ENCODE measurements around the gene CD58.
"Not testable (repeated sequence)": the region's sequence is repeated elsewhere in the genome, so short reads cannot be mapped to it uniquely, and the experiment has no call there.

CD58 gene

DNA sequence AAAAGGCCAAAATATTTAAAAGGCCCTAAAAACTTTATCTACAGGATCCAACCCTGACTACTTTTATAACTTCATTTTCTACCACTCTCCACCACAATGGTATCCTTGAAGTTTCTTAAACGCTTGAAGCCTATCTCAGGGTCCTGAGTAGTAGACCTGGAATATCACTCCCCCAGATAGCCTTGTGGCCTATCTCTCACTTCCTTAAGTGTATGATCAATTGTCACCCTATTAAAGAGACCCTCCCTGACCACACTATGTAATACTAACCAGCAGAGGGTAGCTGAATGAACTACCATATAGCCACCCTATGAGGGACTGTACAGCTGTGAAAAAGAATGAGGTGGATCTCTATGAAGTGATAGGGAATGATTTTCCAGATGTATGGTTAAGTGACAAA is 5.6 kb downstream of the CD58 start:
- Histone ChIP-seq H3K9me3 (replicated peaks in 1 of 11) (peaks cover 21 to 49% (median 43%) of the 10 kb centered on the region in 11 experiments), H3K9ac (no peak overlapping the region), H3K27ac (0 out of 22 replicates have a peak overlapping the region, but pooled peaks of 1 of the 11 experiments have one; percentile 4), H4K20me1 (peaks cover 16 to 92% (median 63%) of the 10 kb centered on the region in 11 experiments; a peak in 19 of 22 replicates), H3K4me1 (peaks cover 40 to 83% (median 60%) of the 10 kb centered on the region in 10 experiments), H3K27me3 (no peaks in the 10 kb centered on the region), H3K36me3 (peaks cover 15 to 86% (median 74%) of the 10 kb centered on the region in 11 experiments; a peak in 21 of 22 replicates), H3K4me3 (peak overlapping the region in 3 of 10 experiments; percentile 29 to 45 (median 30); a peak in 3 of 20 replicates), H3K4me2 (peak overlapping the region in 1 of 11 experiments; percentile 25; a peak in 3 of 22 replicates)
- TF ChIP-seq Cebpa-rat (IDR thresholded peaks at IDR 0.05): no peak

DNA sequence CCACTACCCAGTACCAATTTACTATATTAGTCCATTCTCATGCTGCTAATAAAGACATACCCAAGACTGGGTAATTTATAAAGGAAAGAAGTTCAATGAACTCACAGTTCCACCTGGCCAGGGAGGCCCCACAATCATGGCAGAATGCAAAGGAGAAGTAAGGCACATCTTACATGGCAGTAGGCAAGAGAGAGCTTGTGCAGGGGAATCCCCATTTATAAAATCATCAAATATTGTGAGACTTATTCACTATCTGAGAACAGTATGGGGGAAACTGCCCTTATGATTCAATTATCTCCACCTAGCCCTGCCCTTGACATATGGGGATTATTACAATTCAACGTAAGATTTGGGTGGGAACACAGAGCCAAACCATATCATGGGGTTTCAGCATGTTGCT is 6.4 kb downstream of the CD58 start:
- no peak overlapping the region for H3K27ac ChIP-seq
- H3K36me3 ChIP-seq: peaks cover 15 to 83% (median 71%) of the 10 kb centered on the region in 11 experiments; a peak in 21 of 22 replicates
- peaks cover 21 to 49% (median 43%) of the 10 kb centered on the region in 11 experiments for H3K9me3 ChIP-seq (replicated peaks in 1 of 11)
- no peak overlapping the region for H3K9ac ChIP-seq
- peaks cover 16 to 90% (median 63%) of the 10 kb centered on the region in 11 experiments; a peak in 19 of 22 replicates for H4K20me1 ChIP-seq
- peak overlapping the region in 4 of 11 experiments; percentile 3 to 30 (median 24); a peak in 3 of 22 replicates for H3K4me2 ChIP-seq
- peaks cover 45 to 89% (median 68%) of the 10 kb centered on the region in 10 experiments for H3K4me1 ChIP-seq
- H3K4me3 ChIP-seq: peak overlapping the region in 3 of 10 experiments; percentile 30 to 45 (median 33); a peak in 3 of 20 replicates
- no peaks in the 10 kb centered on the region for H3K27me3 ChIP-seq
- TF ChIP-seq Cebpa-rat (IDR thresholded peaks at IDR 0.05): no peak

DNA sequence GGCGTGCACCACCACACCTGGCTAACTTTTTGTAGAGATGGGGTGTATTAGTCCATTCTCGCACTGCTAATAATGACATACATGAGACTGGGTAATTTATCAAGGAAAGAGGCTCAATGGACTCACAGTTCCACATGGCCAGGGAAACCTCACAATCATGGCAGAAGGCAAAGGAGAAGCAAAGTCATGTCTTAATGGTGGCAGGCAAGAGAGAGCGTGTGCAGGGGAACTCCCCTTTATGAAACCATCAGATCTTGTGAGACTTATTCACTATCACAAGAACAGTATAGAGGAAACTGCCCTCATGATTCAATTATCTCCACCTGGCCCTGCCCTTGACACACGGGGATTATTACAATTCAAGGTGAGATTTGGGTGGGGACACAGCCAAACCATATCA is 8.4 kb downstream of the CD58 start:
- Histone ChIP-seq H3K36me3 (peaks cover 15 to 75% (median 61%) of the 10 kb centered on the region in 11 experiments; a peak in 21 of 22 replicates), H3K4me3 (peak overlapping the region in 1 of 10 experiments; percentile 45; a peak in 1 of 20 replicates), H4K20me1 (peaks cover 5 to 76% (median 49%) of the 10 kb centered on the region in 11 experiments; a peak in 19 of 22 replicates), H3K4me1 (peaks cover 45 to 89% (median 70%) of the 10 kb centered on the region in 10 experiments), H3K9me3 (replicated peaks in 1 of 11) (peaks cover 21 to 49% (median 43%) of the 10 kb centered on the region in 11 experiments), H3K4me2 (peak overlapping the region in 10 of 11 experiments; percentile 5 to 92 (median 69); a peak in 16 of 22 replicates), H3K27ac (peak overlapping the region in 5 of 11 experiments; percentile 13 to 76 (median 21); a peak in 7 of 22 replicates)
- H3K27me3 ChIP-seq, H3K9ac ChIP-seq: not testable (repeated sequence)

DNA sequence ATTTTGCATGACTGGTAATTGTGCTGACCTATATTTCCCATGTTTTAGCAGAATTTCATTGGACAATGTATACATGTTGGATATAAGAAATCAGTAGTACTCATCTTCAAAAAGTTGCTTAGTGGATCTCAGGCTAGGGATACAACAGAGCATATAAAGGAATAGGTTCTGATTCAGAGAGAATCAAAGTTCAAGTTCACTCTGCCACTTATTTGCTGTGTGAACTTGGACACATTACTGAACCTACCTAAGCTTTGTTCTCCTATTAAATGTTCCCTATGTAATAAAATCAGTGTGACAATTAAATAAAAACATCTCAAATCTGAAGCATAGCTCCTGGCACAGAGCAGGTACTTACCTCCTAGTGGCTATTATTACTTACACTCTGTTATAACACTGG is 9.3 kb downstream of the CD58 start:
- Histone ChIP-seq H4K20me1 (peaks cover 5 to 70% (median 46%) of the 10 kb centered on the region in 11 experiments; a peak in 19 of 22 replicates), H3K9me3 (replicated peaks in 1 of 11) (peaks cover 21 to 45% (median 42%) of the 10 kb centered on the region in 11 experiments), H3K9ac (no peak overlapping the region), H3K4me3 (no peak overlapping the region), H3K27me3 (no peaks in the 10 kb centered on the region), H3K36me3 (peaks cover 15 to 72% (median 59%) of the 10 kb centered on the region in 11 experiments; a peak in 21 of 22 replicates), H3K27ac (peak overlapping the region in 5 of 11 experiments; percentile 65 to 87 (median 83); a peak in 7 of 22 replicates), H3K4me2 (peak overlapping the region; percentile 16 to 94 (median 86); a peak in 16 of 22 replicates), H3K4me1 (peaks cover 52 to 90% (median 71%) of the 10 kb centered on the region in 10 experiments)
- TF ChIP-seq Cebpa-rat (IDR thresholded peaks at IDR 0.05): no peak

DNA sequence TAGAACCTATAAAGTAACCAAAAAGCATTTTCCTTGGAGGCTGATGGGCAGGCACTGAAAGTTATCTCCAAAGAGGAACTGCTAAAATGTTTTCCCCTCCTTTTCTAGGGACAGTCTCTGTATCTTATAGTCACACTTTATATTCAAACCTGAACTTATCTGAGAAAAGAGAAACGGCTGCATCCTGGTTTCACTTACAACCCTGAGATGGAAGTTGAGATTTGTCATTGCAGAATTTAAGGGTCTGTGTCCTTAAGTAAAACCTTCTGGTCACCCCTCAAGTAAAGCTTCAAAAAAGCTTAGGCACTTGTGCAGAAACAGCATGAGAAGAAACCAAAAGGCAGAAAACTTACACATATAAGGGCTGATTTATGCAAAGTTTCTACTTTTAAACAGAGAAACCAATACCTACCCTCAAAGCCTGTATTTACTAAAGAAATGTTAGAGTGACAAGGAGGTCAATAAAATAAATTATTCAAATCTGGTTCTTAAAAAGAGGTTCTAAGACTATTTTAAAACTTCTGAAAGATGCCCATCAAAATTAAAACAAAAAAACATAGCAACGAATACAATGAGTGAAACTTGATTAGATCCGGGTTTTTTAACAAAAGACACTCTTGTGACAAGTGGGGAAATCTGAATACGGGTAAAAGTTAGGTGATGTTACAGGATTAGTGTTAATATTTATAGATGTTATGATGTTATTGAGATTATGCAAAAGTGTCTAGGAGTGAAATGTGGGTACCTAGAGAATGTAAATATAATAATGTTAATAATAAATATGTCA is 9.9 kb downstream of the CD58 start:
- peak overlapping the region in 9 of 11 experiments; percentile 6 to 51 (median 35); a peak in 11 of 22 replicates for H3K9ac ChIP-seq
- peaks cover 21 to 39% (median 36%) of the 10 kb centered on the region in 11 experiments for H3K9me3 ChIP-seq (replicated peaks in 1 of 11)
- H3K4me2 ChIP-seq: peak overlapping the region; percentile 68 to 94 (median 86)
- H3K4me1 ChIP-seq: peaks cover 58 to 91% (median 74%) of the 10 kb centered on the region in 10 experiments
- TF ChIP-seq Cebpa-rat (IDR thresholded peaks at IDR 0.05): no peak
- peaks cover 15 to 65% (median 52%) of the 10 kb centered on the region in 11 experiments; a peak in 21 of 22 replicates for H3K36me3 ChIP-seq
- no peak overlapping the region; a peak in 1 of 20 replicates for H3K4me3 ChIP-seq
- no peaks in the 10 kb centered on the region for H3K27me3 ChIP-seq
- H4K20me1 ChIP-seq: peaks cover 5 to 67% (median 47%) of the 10 kb centered on the region in 11 experiments; a peak in 19 of 22 replicates
- H3K27ac ChIP-seq: peak overlapping the region in 10 of 11 experiments; percentile 41 to 88 (median 84); a peak in 20 of 22 replicates

DNA sequence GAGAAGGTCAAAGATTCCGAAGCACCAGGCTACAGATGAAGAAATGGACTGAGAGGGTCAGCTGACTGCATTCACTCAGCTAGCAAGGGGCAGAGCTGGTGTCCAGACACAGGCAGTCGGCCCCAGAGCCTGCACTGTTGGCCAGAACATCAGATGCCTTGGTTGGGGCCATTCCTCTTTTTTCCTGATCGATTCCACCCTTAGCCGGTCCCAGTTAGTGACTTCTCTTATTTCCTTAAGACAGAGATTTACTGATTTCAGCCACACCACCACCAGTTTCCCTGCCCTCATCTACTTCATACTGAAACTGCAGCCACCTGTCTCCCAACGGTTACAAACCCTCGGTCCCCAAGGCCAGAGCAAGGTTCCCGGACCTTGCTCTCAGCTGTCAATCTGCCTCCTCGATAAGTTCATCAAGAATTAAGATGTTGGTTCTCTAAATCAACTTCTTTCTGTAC is 11.5 kb downstream of the CD58 start:
- no peaks in the 10 kb centered on the region for H3K27me3 ChIP-seq
- peak overlapping the region; percentile 48 to 88 (median 86); a peak in 21 of 22 replicates for H3K27ac ChIP-seq
- H3K4me3 ChIP-seq: peak overlapping the region in 4 of 10 experiments; percentile 24 to 37 (median 30); a peak in 6 of 20 replicates
- H3K4me2 ChIP-seq: peak overlapping the region; percentile 68 to 94 (median 86)
- H3K36me3 ChIP-seq: peaks cover 11 to 61% (median 44%) of the 10 kb centered on the region in 11 experiments; a peak in 21 of 22 replicates
- H3K9me3 ChIP-seq (replicated peaks in 1 of 11): peaks cover 14 to 23% (median 20%) of the 10 kb centered on the region in 11 experiments; a peak in 21 of 22 replicates
- no peak for TF ChIP-seq Cebpa-rat (IDR thresholded peaks at IDR 0.05)
- peak overlapping the region; percentile 4 to 77 (median 70); a peak in 20 of 22 replicates for H3K9ac ChIP-seq
- peaks cover 70 to 94% (median 87%) of the 10 kb centered on the region in 10 experiments for H3K4me1 ChIP-seq
- H4K20me1 ChIP-seq: peaks cover 5 to 61% (median 39%) of the 10 kb centered on the region in 11 experiments; a peak in 19 of 22 replicates

DNA sequence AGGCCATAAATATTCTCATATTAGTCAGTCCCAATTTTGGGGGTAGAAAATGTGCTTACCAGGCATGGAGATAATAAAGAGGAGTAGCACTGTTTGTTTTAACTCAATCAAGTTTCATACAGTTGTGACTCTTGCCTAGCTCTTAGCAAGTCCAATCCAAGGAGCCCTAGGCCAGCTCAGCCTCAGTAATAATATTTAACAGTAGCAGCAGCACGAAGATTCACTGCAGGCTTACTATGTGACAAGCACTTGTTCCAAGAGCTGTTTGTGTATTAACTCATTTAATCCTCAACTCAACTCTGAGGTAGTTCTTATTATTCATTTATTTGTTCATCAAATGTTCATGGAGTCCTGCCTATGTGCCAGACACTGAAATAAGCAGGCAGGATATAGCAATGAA is 12.3 kb downstream of the CD58 start:
- peaks cover 5 to 58% (median 36%) of the 10 kb centered on the region in 11 experiments; a peak in 19 of 22 replicates for H4K20me1 ChIP-seq
- no peaks in the 10 kb centered on the region for H3K27me3 ChIP-seq
- H3K9ac ChIP-seq: peak overlapping the region in 9 of 11 experiments; percentile 42 to 77 (median 71); a peak in 17 of 22 replicates
- H3K36me3 ChIP-seq: peaks cover 8 to 60% (median 38%) of the 10 kb centered on the region in 11 experiments; a peak in 21 of 22 replicates
- H3K4me1 ChIP-seq: peaks cover 74 to 100% (median 94%) of the 10 kb centered on the region in 10 experiments
- peak overlapping the region in 10 of 11 experiments; percentile 75 to 88 (median 86); a peak in 20 of 22 replicates for H3K27ac ChIP-seq
- no peak for TF ChIP-seq Cebpa-rat (IDR thresholded peaks at IDR 0.05)
- H3K4me3 ChIP-seq: peak overlapping the region in 4 of 10 experiments; percentile 24 to 40 (median 35); a peak in 6 of 20 replicates
- peak overlapping the region; percentile 68 to 94 (median 86) for H3K4me2 ChIP-seq
- peaks cover 7 to 15% (median 13%) of the 10 kb centered on the region in 11 experiments; a peak in 21 of 22 replicates for H3K9me3 ChIP-seq (replicated peaks in 1 of 11)

DNA sequence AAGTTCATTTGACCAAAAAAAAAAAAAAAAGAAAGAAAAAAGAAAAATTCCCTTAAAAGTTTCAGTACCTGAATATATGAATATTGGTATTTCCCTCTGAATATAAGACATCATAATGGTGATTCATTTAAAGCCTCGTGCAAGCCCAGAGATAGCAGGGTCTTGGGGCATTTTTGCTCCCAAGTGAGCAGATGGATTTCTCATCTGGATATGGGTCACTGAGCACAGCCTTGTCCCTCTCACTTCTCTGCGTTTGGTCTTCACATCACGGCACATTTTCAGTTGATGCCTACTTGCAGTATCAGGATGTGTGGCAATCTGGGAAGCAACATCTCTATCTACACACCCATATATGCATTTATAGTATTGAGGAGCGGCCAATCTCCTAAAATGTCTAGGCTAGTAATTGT is 12.7 kb downstream of the CD58 start:
- H3K9me3 ChIP-seq (replicated peaks in 1 of 11): peaks cover 2 to 11% (median 9%) of the 10 kb centered on the region in 11 experiments; a peak in 21 of 22 replicates
- peaks cover 78 to 100% (median 95%) of the 10 kb centered on the region in 10 experiments for H3K4me1 ChIP-seq
- peaks cover 4 to 60% (median 35%) of the 10 kb centered on the region in 11 experiments; a peak in 21 of 22 replicates for H3K36me3 ChIP-seq
- peak overlapping the region; percentile 32 to 88 (median 86); a peak in 21 of 22 replicates for H3K27ac ChIP-seq
- peak overlapping the region; percentile 68 to 94 (median 86) for H3K4me2 ChIP-seq
- peak overlapping the region in 4 of 10 experiments; percentile 24 to 40 (median 35); a peak in 4 of 20 replicates for H3K4me3 ChIP-seq
- H3K9ac ChIP-seq: peak overlapping the region in 9 of 11 experiments; percentile 42 to 77 (median 71); a peak in 17 of 22 replicates
- H4K20me1 ChIP-seq: peaks cover 5 to 58% (median 36%) of the 10 kb centered on the region in 11 experiments; a peak in 19 of 22 replicates
- TF ChIP-seq Cebpa-rat (IDR thresholded peaks at IDR 0.05): peak in 2 of 11 experiments; percentile 60 to 71; a peak in 5 of 22 replicates
- H3K27me3 ChIP-seq: no peaks in the 10 kb centered on the region

All from BLaER1 treated with 17β-estradiol and CSF1 and Interleukin-3, amounts not matched to agents 10 nM and 100 nM (cell line).